GM12878 (cell line): ENCODE data around the gene SEPHS2.

Experiments used
- CEBPB ChIP-seq, 2 experiments: fragments of 150-350 bp in 1 of 2; IDR thresholded peaks; 2 replicates each; pipeline ENCODE4 v1.6.1; 2012 to 2014; ENCODE audit warnings: low read depth in 2 of 2, low read length in 2 of 2, borderline replicate concordance in 1 of 2, inconsistent platforms in 1 of 2
- EZH2 ChIP-seq: IDR thresholded peaks from 2 replicates; pipeline ENCODE4 v1.6.1; 2012; ENCODE audit warnings: low read depth, mild to moderate bottlenecking, control low read depth, inconsistent platforms, low read length, borderline replicate concordance; ENCODE audit not compliant: control insufficient read depth
- TF ChIP-seq, protein P1 (sequence below): fragments of 450-650 bp; IDR thresholded peaks from 2 replicates; pipeline ENCODE4 v1.6.1; 2017; ENCODE audit warnings: low read depth, mild to moderate bottlenecking, moderate library complexity
- TF ChIP-seq, protein P2 (sequence below), 3 experiments: IDR thresholded peaks in 2 of 3; conservative IDR thresholded peaks in 1 of 3; 2 replicates each; pipeline ENCODE4 v1.5.1; 2011; ENCODE audit warnings: low read depth in 3 of 3, low read length in 3 of 3, mild to moderate bottlenecking in 3 of 3, control low read depth in 2 of 3, moderate library complexity in 2 of 3, inconsistent platforms in 1 of 3, mixed read lengths in 1 of 3; ENCODE audit not compliant: control insufficient read depth in 2 of 3, insufficient read depth in 1 of 3; ENCODE audit errors: extremely low read depth in 1 of 3

DNA sequence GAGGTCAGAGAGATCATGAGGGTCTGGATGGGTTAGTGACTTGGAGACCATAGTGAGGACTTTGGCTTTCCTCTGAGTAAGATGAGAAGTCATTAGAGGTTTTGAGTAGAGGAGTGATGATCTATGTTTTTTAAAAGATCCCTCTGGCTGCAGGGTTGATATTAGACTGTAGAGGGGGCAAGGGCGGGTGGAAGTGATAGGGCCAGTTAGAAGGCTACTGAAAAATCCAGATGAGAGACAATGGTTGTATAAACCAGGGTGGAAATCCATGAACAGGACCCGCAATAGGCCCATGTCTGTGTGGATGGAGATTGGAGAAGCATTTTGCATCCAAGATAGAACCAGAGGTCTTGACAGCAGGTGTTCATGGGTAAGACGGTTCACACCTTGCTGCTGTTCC is 36.7 kb upstream of the SEPHS2 start:
- no peak for TF ChIP-seq EZH2
- no peak for TF ChIP-seq CEBPB (IDR thresholded peaks at IDR 0.05; ENCODE audit: borderline replicate concordance in 1 of 2, low read depth in 2 of 2, low read length in 2 of 2)
- TF ChIP-seq, protein P1, sequence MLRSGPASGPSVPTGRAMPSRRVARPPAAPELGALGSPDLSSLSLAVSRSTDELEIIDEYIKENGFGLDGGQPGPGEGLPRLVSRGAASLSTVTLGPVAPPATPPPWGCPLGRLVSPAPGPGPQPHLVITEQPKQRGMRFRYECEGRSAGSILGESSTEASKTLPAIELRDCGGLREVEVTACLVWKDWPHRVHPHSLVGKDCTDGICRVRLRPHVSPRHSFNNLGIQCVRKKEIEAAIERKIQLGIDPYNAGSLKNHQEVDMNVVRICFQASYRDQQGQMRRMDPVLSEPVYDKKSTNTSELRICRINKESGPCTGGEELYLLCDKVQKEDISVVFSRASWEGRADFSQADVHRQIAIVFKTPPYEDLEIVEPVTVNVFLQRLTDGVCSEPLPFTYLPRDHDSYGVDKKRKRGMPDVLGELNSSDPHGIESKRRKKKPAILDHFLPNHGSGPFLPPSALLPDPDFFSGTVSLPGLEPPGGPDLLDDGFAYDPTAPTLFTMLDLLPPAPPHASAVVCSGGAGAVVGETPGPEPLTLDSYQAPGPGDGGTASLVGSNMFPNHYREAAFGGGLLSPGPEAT, result no peak
- TF ChIP-seq, protein P2, sequence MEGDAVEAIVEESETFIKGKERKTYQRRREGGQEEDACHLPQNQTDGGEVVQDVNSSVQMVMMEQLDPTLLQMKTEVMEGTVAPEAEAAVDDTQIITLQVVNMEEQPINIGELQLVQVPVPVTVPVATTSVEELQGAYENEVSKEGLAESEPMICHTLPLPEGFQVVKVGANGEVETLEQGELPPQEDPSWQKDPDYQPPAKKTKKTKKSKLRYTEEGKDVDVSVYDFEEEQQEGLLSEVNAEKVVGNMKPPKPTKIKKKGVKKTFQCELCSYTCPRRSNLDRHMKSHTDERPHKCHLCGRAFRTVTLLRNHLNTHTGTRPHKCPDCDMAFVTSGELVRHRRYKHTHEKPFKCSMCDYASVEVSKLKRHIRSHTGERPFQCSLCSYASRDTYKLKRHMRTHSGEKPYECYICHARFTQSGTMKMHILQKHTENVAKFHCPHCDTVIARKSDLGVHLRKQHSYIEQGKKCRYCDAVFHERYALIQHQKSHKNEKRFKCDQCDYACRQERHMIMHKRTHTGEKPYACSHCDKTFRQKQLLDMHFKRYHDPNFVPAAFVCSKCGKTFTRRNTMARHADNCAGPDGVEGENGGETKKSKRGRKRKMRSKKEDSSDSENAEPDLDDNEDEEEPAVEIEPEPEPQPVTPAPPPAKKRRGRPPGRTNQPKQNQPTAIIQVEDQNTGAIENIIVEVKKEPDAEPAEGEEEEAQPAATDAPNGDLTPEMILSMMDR (IDR thresholded peaks at IDR 0.05 in 2 of 3, conservative IDR thresholded peaks at IDR 0.05 in 1 of 3; ENCODE audit: control insufficient read depth in 2 of 3, extremely low read depth in 1 of 3, insufficient read depth in 1 of 3, low read depth in 3 of 3, low read length in 3 of 3), result peak in 2 of 3 experiments; percentile 29 to 34; a peak in 2 of 6 replicates
